H1 (cell line): ENCODE results near the gene GRAMD4. TPM values are rescaled to one million over a fixed set of nuclear protein-coding genes. Genes with fewer than 3 reads are reported as not detected.

Experiments
- CTCF ChIA-PET: fragments of 300-600 bp; sonication (Branson Sonifier 250); formaldehyde crosslinking; loops from one replicate; lab custom pipeline; 2021; ENCODE audit not compliant: partially characterized antibody; lab: Charles Lee
- POLR2A ChIA-PET: fragments of 300-600 bp; sonication (Branson Sonifier 250); formaldehyde crosslinking; loops from one replicate; lab custom pipeline; 2021; ENCODE audit warnings: inconsistent platforms; ENCODE audit not compliant: partially characterized antibody; lab: Charles Lee
- DNase-seq, 2 experiments: peaks; one replicate each; pipeline versions ENCODE4 v3.0.0 to v3.0.0-alpha.2; 2010 to 2022; ENCODE audit warnings: low spot score in 2 of 2, low read depth in 1 of 2, mixed read lengths in 1 of 2
- FAIRE-seq: peaks from 2 replicates; lab custom pipeline; 2011; peaks lifted over from hg19 to GRCh38; lab: Jason Lieb, UNC
- H2AFZ ChIP-seq: 2 replicates; pipeline ENCODE4 v1.8.1; 2012; ENCODE audit warnings: low read length, inconsistent platforms
- H2AK5ac ChIP-seq: 2 replicates; pipeline ENCODE4 v1.6.1; 2013; ENCODE audit warnings: low read depth, low read length
- H2BK120ac ChIP-seq: replicated peaks from 2 replicates; pipeline ENCODE3; 2013; ENCODE audit warnings: low read depth, low read length, inconsistent platforms
- H2BK12ac ChIP-seq: 2 replicates; pipeline ENCODE4 v1.6.1; 2013; ENCODE audit warnings: low read depth, low read length
- H2BK15ac ChIP-seq: 2 replicates; pipeline ENCODE4 v1.6.1; 2013; ENCODE audit warnings: low read length
- H2BK20ac ChIP-seq: 2 replicates; pipeline ENCODE4 v1.6.1; 2013; ENCODE audit warnings: low read length
- H2BK5ac ChIP-seq: 2 replicates; pipeline ENCODE4 v1.6.1; 2013; ENCODE audit warnings: low read depth, low read length
- H3K14ac ChIP-seq: 2 replicates; pipeline ENCODE4 v1.6.1; 2013; ENCODE audit warnings: inconsistent platforms; ENCODE audit not compliant: insufficient read length
- H3K18ac ChIP-seq: 2 replicates; pipeline ENCODE4 v1.6.1; 2013; ENCODE audit warnings: low read length; ENCODE audit errors: extremely low read depth
- H3K23ac ChIP-seq: 2 replicates; pipeline ENCODE4 v1.6.1; 2013; ENCODE audit warnings: inconsistent platforms; ENCODE audit not compliant: insufficient read length
- H3K23me2 ChIP-seq: 2 replicates; pipeline ENCODE4 v1.6.1; 2013; ENCODE audit warnings: low read depth, low read length
- H3K27ac ChIP-seq: 2 replicates; pipeline ENCODE4 v1.6.1; 2011; ENCODE audit warnings: low read depth, low read length, inconsistent platforms
- H3K27me3 ChIP-seq, 4 experiments: replicated peaks in 1 of 4; 1 replicate in 1 of 4; 2 replicates in 3 of 4; pipeline versions ENCODE4 v1.6.1 to v1.8.1; 2011 to 2013; ENCODE audit warnings: low read length in 3 of 4, mild to moderate bottlenecking in 3 of 4, inconsistent platforms in 2 of 4, mixed read lengths in 2 of 4, moderate library complexity in 1 of 4; ENCODE audit not compliant: control insufficient read depth in 3 of 4, insufficient read depth in 3 of 4; ENCODE audit errors: extremely low read depth in 1 of 4
- H3K36me3 ChIP-seq, 4 experiments: 2 replicates each; pipeline versions ENCODE4 v1.6.1 to v1.8.1; 2011 to 2013; ENCODE audit warnings: mild to moderate bottlenecking in 4 of 4, low read length in 3 of 4, moderate library complexity in 2 of 4, control low read depth in 1 of 4, inconsistent platforms in 1 of 4; ENCODE audit not compliant: insufficient read depth in 4 of 4, control insufficient read depth in 2 of 4
- H3K4ac ChIP-seq: replicated peaks from 2 replicates; pipeline ENCODE3; 2013; ENCODE audit warnings: low read length, low read depth, mixed read lengths, inconsistent platforms; ENCODE audit not compliant: insufficient read length
- H3K4me1 ChIP-seq, 4 experiments: replicated peaks in 1 of 4; 1 replicate in 1 of 4; 2 replicates in 3 of 4; pipeline versions ENCODE4 v1.6.1 to v1.8.1; 2011 to 2013; ENCODE audit warnings: low read length in 3 of 4, inconsistent platforms in 2 of 4, mixed read lengths in 1 of 4; ENCODE audit not compliant: insufficient read depth in 4 of 4, control insufficient read depth in 3 of 4
- H3K4me2 ChIP-seq, 2 experiments: 2 replicates each; pipeline versions ENCODE4 v1.6.1 to v1.8.1; 2011 to 2013; ENCODE audit warnings: low read depth in 2 of 2, low read length in 2 of 2, control low read depth in 1 of 2, inconsistent platforms in 1 of 2, mild to moderate bottlenecking in 1 of 2; ENCODE audit not compliant: insufficient read depth in 1 of 2
- H3K4me3 ChIP-seq, 4 experiments: fragments of 200-600, 300-600 bp in 1 of 4; sonication (generic), shearing (Covaris generic), sonication (Bioruptor Twin) in 1 of 4; 2 replicates each; pipeline versions ENCODE4 v1.5.1 to v1.8.1; 2011 to 2016; ENCODE audit warnings: low read length in 4 of 4, low read depth in 3 of 4, control low read depth in 2 of 4, inconsistent platforms in 2 of 4, mild to moderate bottlenecking in 2 of 4, mixed read lengths in 1 of 4, moderate library complexity in 1 of 4; ENCODE audit not compliant: insufficient read depth in 2 of 4; ENCODE audit errors: extremely low read depth in 1 of 4
- H3K56ac ChIP-seq: replicated peaks from 2 replicates; pipeline ENCODE3; 2013; ENCODE audit warnings: low read depth, mild to moderate bottlenecking, mixed read lengths, low read length, inconsistent platforms; ENCODE audit not compliant: insufficient read length
- H3K79me1 ChIP-seq: 2 replicates; pipeline ENCODE4 v1.6.1; 2013; ENCODE audit warnings: low read depth, low read length, control low read depth
- H3K79me2 ChIP-seq, 2 experiments: 2 replicates each; pipeline versions ENCODE4 v1.6.1 to v1.8.1; 2012 to 2013; ENCODE audit warnings: low read length in 2 of 2, mild to moderate bottlenecking in 2 of 2, inconsistent platforms in 1 of 2; ENCODE audit not compliant: insufficient read depth in 2 of 2, control insufficient read depth in 1 of 2
- H3K9ac ChIP-seq, 4 experiments: replicated peaks in 1 of 4; 1 replicate in 1 of 4; 2 replicates in 3 of 4; pipeline versions ENCODE4 v1.6.1 to v1.8.1; 2011 to 2013; ENCODE audit warnings: low read depth in 3 of 4, low read length in 3 of 4, control low read depth in 2 of 4, mild to moderate bottlenecking in 2 of 4, moderate library complexity in 2 of 4, inconsistent platforms in 1 of 4; ENCODE audit errors: extremely low read depth in 1 of 4
- H3K9me3 ChIP-seq, 2 experiments: 2 replicates each; pipeline versions ENCODE4 v1.6.1 to v1.8.1; 2012 to 2013; ENCODE audit warnings: mild to moderate bottlenecking in 2 of 2, moderate library complexity in 2 of 2, control low read depth in 1 of 2, inconsistent platforms in 1 of 2, low read depth in 1 of 2, low read length in 1 of 2, mixed read lengths in 1 of 2; ENCODE audit not compliant: insufficient read depth in 2 of 2
- H4K20me1 ChIP-seq, 2 experiments: replicated peaks in 1 of 2; 2 replicates each; pipeline versions ENCODE3 to v1.8.1; 2011 to 2013; ENCODE audit warnings: inconsistent platforms in 2 of 2, low read length in 2 of 2, mild to moderate bottlenecking in 1 of 2; ENCODE audit not compliant: insufficient read depth in 2 of 2, control insufficient read depth in 1 of 2
- H4K5ac ChIP-seq: 2 replicates; pipeline ENCODE4 v1.6.1; 2013; ENCODE audit warnings: low read length, low read depth, mixed read lengths, inconsistent platforms; ENCODE audit not compliant: insufficient read length
- H4K8ac ChIP-seq: 2 replicates; pipeline ENCODE4 v1.8.0; 2013; ENCODE audit warnings: mild to moderate bottlenecking, moderate library complexity, low read length, inconsistent platforms; ENCODE audit not compliant: insufficient read depth; ENCODE audit errors: extremely low read depth
- H4K91ac ChIP-seq: replicated peaks from 2 replicates; pipeline ENCODE3; 2013; ENCODE audit warnings: low read length, mixed read lengths, inconsistent platforms; ENCODE audit not compliant: insufficient read length
- CREB1 ChIP-seq: IDR thresholded peaks from 2 replicates; pipeline ENCODE4 v1.6.1; 2012; ENCODE audit warnings: inconsistent platforms
- JUN ChIP-seq: IDR thresholded peaks from 2 replicates; pipeline ENCODE4 v1.6.1; 2011; ENCODE audit warnings: low read depth, mild to moderate bottlenecking, improper control_type of control experiment, low read length
- RNF2 ChIP-seq: fragments of 200-900, 300-1000 bp; sonication (generic); IDR thresholded peaks from 2 replicates; pipeline ENCODE4 v1.7.1; 2016; ENCODE audit warnings: borderline replicate concordance, low read depth, mild to moderate bottlenecking, antibody characterized with exemption, low read length; ENCODE audit not compliant: poor library complexity, severe bottlenecking; ENCODE audit errors: missing control alignments
- SP1 ChIP-seq: IDR thresholded peaks from 2 replicates; pipeline ENCODE4 v1.6.1; 2011; ENCODE audit warnings: low read depth, low read length
- SRF ChIP-seq: IDR thresholded peaks from 2 replicates; pipeline ENCODE4 v1.6.1; 2011; ENCODE audit warnings: mild to moderate bottlenecking, low read depth, low read length, moderate library complexity
- TAF1 ChIP-seq: IDR thresholded peaks from 2 replicates; pipeline ENCODE4 v1.6.1; 2011; ENCODE audit warnings: mild to moderate bottlenecking, low read depth, low read length
- TBP ChIP-seq: IDR thresholded peaks from 2 replicates; pipeline ENCODE4 v1.6.1; 2011; ENCODE audit warnings: low read depth, low read length, improper control_type of control experiment
- WGBS, 2 experiments: shearing (Covaris generic) in 1 of 2; methylation state at CpG; one replicate each; pipeline versions ENCODE4 v1.1.6 to v1.1.7; 2013 to 2015; ENCODE audit warnings: low lambda C conversion rate in 2 of 2, mixed read lengths in 2 of 2, inconsistent platforms in 1 of 2, low coverage in 1 of 2, missing lambda C conversion rate in 1 of 2; ENCODE audit not compliant: insufficient replicate concordance in 2 of 2, insufficient coverage in 1 of 2, insufficient read length in 1 of 2; ENCODE audit errors: extremely low coverage in 1 of 2, missing lambda C conversion rate in 1 of 2; 5-methylcytosine and 5-hydroxymethylcytosine counted together
- polyA plus RNA-seq, 7 experiments: library from polyadenylated mRNA; depleted of rRNA in 3 of 7; stranded (reverse) in 5 of 7; unstranded in 2 of 7; fragments of >200 nt in 5 of 7; fragments of 200-250 nt in 2 of 7; gene quantifications; 1 replicate in 5 of 7; 2 replicates in 1 of 7; 4 replicates in 1 of 7; pipeline versions ENCODE4 v1.2.1 to v1.2.3, GENCODE V29; 2011 to 2013; ENCODE audit warnings: missing spikeins in 2 of 7, mixed read lengths in 2 of 7
- total RNA-seq: library from RNA; stranded (reverse); fragmentation: NEBNext Ultra II Directional; extraction: Animal tissue kit (Norgen Biotek cat#: 25700); gene quantifications from 2 replicates; pipeline ENCODE4 v1.2.1, GENCODE V29; 2021

GRAMD4 gene
- total and polyA plus RNA-seq, 2 of the 8 experiments (the other 6 are each of a cell fraction or from before 2014, with no cell fraction given), result 7.9 to 25.6 TPM

DNA sequence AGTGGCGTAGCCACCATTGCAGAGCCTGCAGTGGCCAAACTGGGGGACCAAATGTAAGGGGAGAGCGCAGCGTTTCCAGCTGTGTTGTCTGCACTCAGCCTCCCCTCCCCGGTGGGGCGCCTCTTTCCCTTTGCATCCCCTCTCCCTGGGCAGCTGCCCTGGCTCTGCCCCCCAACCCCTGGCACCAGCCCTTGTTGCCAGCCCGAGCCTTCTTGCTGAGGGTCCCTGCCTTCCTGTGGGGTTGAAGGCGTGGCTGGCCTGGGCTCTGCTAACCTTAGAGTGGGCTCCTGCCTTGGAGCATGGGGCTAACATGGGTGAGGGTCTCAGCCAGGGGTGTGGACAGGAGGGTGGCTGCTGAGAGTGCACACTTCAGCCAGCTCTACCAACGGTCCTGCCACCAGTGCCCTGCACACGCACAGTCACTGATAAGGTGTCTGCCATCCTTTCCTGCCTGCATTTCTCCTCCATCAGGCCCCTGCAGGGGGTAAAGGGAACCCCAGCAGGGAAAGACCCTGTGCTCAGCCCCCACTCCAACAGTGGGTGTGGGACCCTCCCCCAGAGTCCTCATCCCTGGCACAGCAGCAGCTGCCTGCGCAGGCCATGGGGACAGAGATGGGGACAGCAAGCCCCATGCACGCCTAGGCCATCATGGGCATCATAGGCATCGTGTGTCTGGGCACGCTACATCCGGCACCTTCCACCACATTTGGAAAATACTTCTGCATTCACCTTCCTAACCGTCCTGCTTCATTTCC, 74.4 kb downstream of the GRAMD4 start:
- TF ChIP-seq CREB1 (no peak), SRF (no peak), TBP (no peak), SP1 (no peak), JUN (no peak), RNF2 (no peak), TAF1 (no peak)
- no peak overlapping the region for H4K91ac ChIP-seq
- no peak overlapping the region for H2AK5ac ChIP-seq
- H3K4me1 ChIP-seq, result no peaks in the 10 kb centered on the region; a peak in 1 of 7 replicates
- no peak overlapping the region for H3K14ac ChIP-seq
- 89% methylated on average over 12 of the region's 15 CpGs; no CpG with 5 or more reads in 1 of the 2 experiments for WGBS, 2 experiments
- no peak overlapping the region for H2AFZ ChIP-seq
- H3K79me2 ChIP-seq, result no peaks in the 10 kb centered on the region
- no peak overlapping the region for H4K8ac ChIP-seq
- ChIA-PET CTCF (interaction anchor here (0.8 kb wide), 1 partner anchor 105 kb away, joined by 3 read pairs; no protein-coding TSS in a partner anchor), POLR2A (interaction anchor here (0.9 kb wide), 1 partner anchor 9 kb away, joined by 3 read pairs; no protein-coding TSS in a partner anchor)
- H3K27ac ChIP-seq, result no peak overlapping the region
- no peak overlapping the region for H3K18ac ChIP-seq
- H3K9ac ChIP-seq, result no peak overlapping the region
- H2BK5ac ChIP-seq, result no peak overlapping the region; the same call in 1 of the 2 replicates
- H3K9me3 ChIP-seq, result no peaks in the 10 kb centered on the region
- H4K20me1 ChIP-seq, result peaks cover 2 to 8% of the 10 kb centered on the region in 2 experiments
- no peak overlapping the region for H2BK20ac ChIP-seq
- H2BK120ac ChIP-seq, result no peak overlapping the region
- no peaks in the 10 kb centered on the region for H3K27me3 ChIP-seq
- no peak overlapping the region for H2BK15ac ChIP-seq
- H4K5ac ChIP-seq, result no peak overlapping the region
- H3K23ac ChIP-seq, result no peak overlapping the region
- H3K4me3 ChIP-seq, result no peak overlapping the region
- peaks cover 12 to 63% (median 34%) of the 10 kb centered on the region in 4 experiments; a peak in 6 of 8 replicates for H3K36me3 ChIP-seq
- no peaks in the 10 kb centered on the region for H3K79me1 ChIP-seq
- no peak for FAIRE-seq
- no peak overlapping the region for H3K4ac ChIP-seq
- DNase-seq, result no peak
- no peak overlapping the region for H2BK12ac ChIP-seq
- H3K4me2 ChIP-seq, result no peak overlapping the region
- H3K56ac ChIP-seq, result no peak overlapping the region
- H3K23me2 ChIP-seq, result no peaks in the 10 kb centered on the region
